ENCODE data around the gene AGXT2.

DNA sequence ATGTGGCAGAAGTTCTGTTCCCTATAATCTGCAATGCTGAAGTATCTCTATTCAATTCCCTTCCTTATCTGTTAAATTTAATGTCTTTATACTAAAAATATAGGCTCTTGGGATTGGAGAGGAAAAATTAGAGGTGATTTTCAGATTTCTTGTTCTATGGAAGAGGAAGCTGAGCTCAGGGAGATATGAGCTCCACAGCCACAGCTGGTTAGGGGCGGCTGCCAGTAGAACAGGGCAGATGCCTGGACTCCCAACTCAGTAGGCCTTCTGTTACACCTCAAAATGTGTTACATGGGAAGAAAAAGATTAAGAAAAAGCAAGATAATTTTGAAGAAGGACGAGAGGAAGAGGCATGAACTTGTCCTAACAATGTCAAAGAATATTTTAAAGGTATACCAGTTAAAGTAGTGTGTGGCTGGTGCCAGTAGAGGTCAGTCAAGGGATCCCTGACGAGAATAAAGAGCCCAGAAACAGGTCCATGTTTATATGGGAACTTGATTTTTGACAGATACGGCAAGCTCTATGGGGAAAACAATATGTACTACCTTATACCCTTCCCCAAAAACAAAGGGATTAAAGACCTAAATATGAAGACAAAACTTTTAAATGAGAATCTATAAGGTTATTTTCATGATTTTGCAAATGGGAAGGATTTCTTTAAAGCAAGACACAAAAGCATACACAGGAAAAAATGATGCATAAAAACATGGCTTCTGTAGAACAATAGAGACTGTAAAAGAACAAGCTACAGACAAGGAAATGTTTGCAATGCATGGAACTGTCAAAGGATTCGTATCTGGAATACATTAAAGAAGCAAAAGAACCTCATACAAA is 89.7 kb downstream of the AGXT2 start:
- TF ChIP-seq, protein P1, sequence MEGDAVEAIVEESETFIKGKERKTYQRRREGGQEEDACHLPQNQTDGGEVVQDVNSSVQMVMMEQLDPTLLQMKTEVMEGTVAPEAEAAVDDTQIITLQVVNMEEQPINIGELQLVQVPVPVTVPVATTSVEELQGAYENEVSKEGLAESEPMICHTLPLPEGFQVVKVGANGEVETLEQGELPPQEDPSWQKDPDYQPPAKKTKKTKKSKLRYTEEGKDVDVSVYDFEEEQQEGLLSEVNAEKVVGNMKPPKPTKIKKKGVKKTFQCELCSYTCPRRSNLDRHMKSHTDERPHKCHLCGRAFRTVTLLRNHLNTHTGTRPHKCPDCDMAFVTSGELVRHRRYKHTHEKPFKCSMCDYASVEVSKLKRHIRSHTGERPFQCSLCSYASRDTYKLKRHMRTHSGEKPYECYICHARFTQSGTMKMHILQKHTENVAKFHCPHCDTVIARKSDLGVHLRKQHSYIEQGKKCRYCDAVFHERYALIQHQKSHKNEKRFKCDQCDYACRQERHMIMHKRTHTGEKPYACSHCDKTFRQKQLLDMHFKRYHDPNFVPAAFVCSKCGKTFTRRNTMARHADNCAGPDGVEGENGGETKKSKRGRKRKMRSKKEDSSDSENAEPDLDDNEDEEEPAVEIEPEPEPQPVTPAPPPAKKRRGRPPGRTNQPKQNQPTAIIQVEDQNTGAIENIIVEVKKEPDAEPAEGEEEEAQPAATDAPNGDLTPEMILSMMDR (IDR thresholded peaks at IDR 0.05; ENCODE audit: low read depth, low read length, poor library complexity, severe bottlenecking) = peak; percentile 53
- no peak for TF ChIP-seq EZH2phosphoT487 (IDR thresholded peaks at IDR 0.05; ENCODE audit: borderline replicate concordance, low read length)
